Parathyroid adenoma (tissue), 2 donors: ENCODE results near the gene BSCL2.
A peak's percentile ranks its signal among the peaks of the same experiment; 100 is the strongest.

Experiments used
- H2AFZ ChIP-seq: fragments of 300-600 bp; sonication (generic); one replicate; pipeline ENCODE4 v1.7.0; 2017; ENCODE audit warnings: antibody characterized with exemption, mild to moderate bottlenecking
- H3K27ac ChIP-seq: fragments of 300-600 bp; sonication (generic); one replicate; pipeline ENCODE4 v1.7.0; 2017
- H3K27me3 ChIP-seq: fragments of 300-600 bp; sonication (generic); one replicate; pipeline ENCODE4 v1.7.0; 2017; ENCODE audit warnings: low read length; ENCODE audit not compliant: control insufficient read depth, insufficient read depth
- H3K36me3 ChIP-seq: fragments of 300-600 bp; sonication (generic); one replicate; pipeline ENCODE4 v1.7.0; 2017; ENCODE audit warnings: low read length; ENCODE audit not compliant: control insufficient read depth, insufficient read depth
- H3K4me1 ChIP-seq: fragments of 300-600 bp; sonication (generic); one replicate; pipeline ENCODE4 v1.7.0; 2017; ENCODE audit warnings: control low read depth
- H3K4me2 ChIP-seq: fragments of 300-600 bp; sonication (generic); one replicate; pipeline ENCODE4 v1.7.0; 2017; ENCODE audit warnings: low read length
- H3K4me3 ChIP-seq: fragments of 300-600 bp; sonication (generic); one replicate; pipeline ENCODE4 v1.7.0; 2017; ENCODE audit warnings: low read depth, low read length
- H3K79me2 ChIP-seq: fragments of 300-600 bp; sonication (generic); one replicate; pipeline ENCODE4 v1.7.0; 2017; ENCODE audit warnings: control low read depth
- H3K9ac ChIP-seq: fragments of 300-600 bp; sonication (generic); one replicate; pipeline ENCODE4 v1.7.0; 2017; ENCODE audit warnings: mild to moderate bottlenecking
- H3K9me3 ChIP-seq: fragments of 300-600 bp; sonication (generic); one replicate; pipeline ENCODE4 v1.7.0; 2017; ENCODE audit warnings: low read length; ENCODE audit not compliant: control insufficient read depth
- TF ChIP-seq, protein P1 (sequence below): fragments of 300-600 bp; sonication (generic); IDR thresholded peaks from one replicate; pipeline ENCODE4 v1.7.0; 2017; ENCODE audit warnings: antibody characterized with exemption, mild to moderate bottlenecking
- donor health status: primary hyperparathyroidism.

The BSCL2 gene

DNA sequence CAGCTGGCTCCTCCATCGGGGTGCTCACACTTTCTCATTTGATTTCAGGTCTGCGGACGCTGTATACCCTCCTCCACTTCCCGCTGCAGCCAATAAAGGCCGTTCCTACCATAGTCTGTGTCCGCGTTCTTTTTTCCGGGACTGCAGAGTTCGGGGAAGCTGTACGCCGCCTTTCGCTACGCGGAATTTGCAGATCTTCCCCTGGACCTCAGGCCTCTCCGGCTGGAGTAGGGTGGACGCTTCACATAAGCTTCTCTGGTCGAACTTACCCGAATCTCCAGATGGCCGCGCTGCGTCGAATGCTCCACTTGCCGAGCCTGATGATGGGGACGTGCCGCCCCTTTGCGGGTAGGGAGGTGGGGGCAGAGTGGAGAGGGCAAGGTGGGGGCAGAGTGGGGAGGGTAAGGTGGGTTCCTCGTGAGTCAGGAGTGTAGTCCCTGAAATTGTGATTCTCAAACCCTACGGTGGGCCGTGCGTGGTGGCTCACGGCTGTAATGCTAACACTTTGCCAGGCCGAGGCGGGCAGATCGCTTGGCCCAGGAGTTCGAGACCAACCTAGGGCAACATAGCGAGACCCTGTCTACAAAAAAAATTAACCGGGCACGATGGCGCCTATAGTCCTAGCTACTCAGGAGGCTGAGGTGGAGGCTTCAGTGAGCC is 41.5 kb downstream of the BSCL2 start:
- Histone ChIP-seq H3K4me2 (peak overlapping the region; percentile 86), H3K9me3 (no peaks in the 10 kb centered on the region), H3K36me3 (no peaks in the 10 kb centered on the region), H2AFZ (peak overlapping the region; percentile 75), H3K27me3 (no peaks in the 10 kb centered on the region), H3K27ac (peak overlapping the region; percentile 70), H3K4me1 (no peaks in the 10 kb centered on the region), H3K4me3 (peak overlapping the region; percentile 75), H3K79me2 (no peaks in the 10 kb centered on the region), H3K9ac (no peak overlapping the region)
- TF ChIP-seq, protein P1, sequence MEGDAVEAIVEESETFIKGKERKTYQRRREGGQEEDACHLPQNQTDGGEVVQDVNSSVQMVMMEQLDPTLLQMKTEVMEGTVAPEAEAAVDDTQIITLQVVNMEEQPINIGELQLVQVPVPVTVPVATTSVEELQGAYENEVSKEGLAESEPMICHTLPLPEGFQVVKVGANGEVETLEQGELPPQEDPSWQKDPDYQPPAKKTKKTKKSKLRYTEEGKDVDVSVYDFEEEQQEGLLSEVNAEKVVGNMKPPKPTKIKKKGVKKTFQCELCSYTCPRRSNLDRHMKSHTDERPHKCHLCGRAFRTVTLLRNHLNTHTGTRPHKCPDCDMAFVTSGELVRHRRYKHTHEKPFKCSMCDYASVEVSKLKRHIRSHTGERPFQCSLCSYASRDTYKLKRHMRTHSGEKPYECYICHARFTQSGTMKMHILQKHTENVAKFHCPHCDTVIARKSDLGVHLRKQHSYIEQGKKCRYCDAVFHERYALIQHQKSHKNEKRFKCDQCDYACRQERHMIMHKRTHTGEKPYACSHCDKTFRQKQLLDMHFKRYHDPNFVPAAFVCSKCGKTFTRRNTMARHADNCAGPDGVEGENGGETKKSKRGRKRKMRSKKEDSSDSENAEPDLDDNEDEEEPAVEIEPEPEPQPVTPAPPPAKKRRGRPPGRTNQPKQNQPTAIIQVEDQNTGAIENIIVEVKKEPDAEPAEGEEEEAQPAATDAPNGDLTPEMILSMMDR = no peak

DNA sequence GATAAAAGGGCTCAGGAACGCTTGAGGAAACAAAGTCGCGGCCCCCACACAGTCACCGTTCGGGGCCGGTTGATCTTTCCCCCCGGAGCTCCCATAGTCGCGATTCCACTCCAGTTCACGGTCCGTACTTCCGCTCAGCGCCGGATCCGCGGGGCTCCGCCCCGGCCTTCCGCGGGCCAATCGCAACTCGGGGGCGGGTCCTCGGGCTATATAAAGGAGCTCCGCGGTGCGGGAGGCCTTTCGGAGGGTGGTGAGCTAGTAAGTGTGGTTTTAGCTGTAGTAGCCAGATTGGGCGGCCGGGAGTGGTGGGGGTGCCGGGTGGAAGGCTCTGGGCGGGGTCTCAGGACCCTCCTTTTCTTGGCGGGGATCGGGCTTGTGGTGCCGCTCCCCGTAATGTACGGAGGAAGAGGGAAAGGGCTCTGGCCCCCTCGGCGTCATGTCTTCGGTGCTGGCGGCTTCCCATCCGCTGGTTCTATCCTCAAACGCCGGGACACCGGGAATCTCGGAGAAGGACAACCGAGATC is 42.1 kb downstream of the BSCL2 start, which contains the start of the genes C11orf98 and CSKMT:
TSS of gene C11orf98 (minus strand) at position 136 of the 524 bp plus-strand sequence. CDS start at position 95, 41 bp downstream.
TSS of gene CSKMT (plus strand) at position 238 of the 524 bp plus-strand sequence. CDS start 568 bp downstream, outside the sequence.
- H3K9ac ChIP-seq = no peak within 1 kb of the TSS
- H3K4me1 ChIP-seq = no peaks in the 10 kb centered on the region
- peak within 1 kb of the TSS; percentile 70 for H3K27ac ChIP-seq
- no peaks in the 10 kb centered on the region for H3K79me2 ChIP-seq
- peak within 1 kb of the TSS; percentile 75 for H3K4me3 ChIP-seq
- no peaks in the 10 kb centered on the region for H3K9me3 ChIP-seq
- H3K36me3 ChIP-seq = no peaks in the 10 kb centered on the region
- no peaks in the 10 kb centered on the region for H3K27me3 ChIP-seq
- peak within 1 kb of the TSS; percentile 75 for H2AFZ ChIP-seq
- peak within 1 kb of the TSS; percentile 86 for H3K4me2 ChIP-seq
- TF ChIP-seq, protein P1 = no peak

DNA sequence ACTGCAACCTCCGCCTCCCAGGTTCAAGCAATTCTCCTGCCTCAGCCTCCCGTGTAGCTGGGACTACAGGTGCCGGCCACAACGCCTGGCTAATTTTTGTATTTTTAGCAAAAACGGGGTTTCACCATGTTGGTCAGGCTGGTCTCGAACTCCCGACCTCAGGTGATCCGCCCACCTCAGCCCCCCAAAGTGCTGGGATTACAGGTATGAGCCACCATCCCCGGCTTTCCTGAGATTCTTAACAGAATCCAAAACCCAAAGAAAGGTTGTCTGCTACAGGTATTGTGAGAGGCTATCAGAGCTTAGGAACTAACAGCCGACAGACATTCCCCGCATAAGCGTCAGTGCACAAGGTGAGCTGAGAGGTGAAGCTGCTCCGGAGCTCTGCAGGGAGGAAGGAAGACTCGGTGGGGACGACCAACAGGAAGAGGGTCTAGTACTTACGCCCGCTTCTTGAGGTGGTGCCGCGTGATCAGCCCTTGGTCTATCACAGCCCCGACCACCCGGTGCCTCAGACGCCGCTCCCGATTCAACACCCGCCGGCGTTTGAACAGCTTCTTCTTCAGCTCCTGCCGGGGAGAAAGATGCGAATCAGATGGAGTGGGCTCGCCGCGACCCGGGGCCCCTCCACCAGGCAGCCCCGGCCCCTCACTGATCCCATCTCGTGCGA is 42.7 kb downstream of the BSCL2 start:
- Histone ChIP-seq H3K9ac (no peak overlapping the region), H3K4me2 (peak overlapping the region; percentile 86), H3K4me1 (no peaks in the 10 kb centered on the region), H2AFZ (peak overlapping the region; percentile 75), H3K79me2 (no peaks in the 10 kb centered on the region), H3K4me3 (peak overlapping the region; percentile 75), H3K27ac (peak overlapping the region; percentile 70), H3K27me3 (no peaks in the 10 kb centered on the region), H3K36me3 (no peaks in the 10 kb centered on the region), H3K9me3 (no peaks in the 10 kb centered on the region)
- TF ChIP-seq, protein P1 = no peak

DNA sequence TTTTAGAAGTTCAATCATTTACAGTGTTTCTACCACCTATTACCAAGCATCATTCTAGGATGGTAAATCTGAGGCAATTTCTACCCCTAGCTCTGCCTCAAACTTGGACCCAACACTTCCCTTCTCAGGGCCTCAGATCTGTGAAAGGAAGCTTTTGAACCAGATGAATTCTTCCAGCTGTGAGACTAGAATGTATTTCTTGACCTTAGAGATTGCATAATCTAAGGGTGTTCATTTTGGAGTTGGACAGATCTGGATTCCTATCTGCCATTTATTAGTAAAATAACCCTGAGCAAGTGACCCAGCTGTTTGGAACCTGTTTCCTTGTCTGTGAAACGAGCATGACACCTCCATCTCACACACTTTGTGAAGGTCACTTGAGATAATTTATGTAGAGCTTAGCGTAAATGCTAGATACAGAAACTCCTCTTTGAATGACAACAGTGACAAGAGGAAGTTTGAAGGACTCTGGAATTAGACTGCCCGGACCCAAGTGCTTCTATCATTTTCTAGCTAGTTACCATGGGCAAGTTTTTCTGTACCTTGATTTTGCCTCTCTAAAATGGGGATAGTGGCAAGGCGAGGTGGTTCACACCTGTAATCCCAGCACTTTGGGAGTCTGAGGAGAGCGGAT is 50.3 kb downstream of the BSCL2 start:
- TF ChIP-seq, protein P1 = no peak
- H3K27ac ChIP-seq = no peak overlapping the region
- H3K27me3 ChIP-seq = no peaks in the 10 kb centered on the region
- peaks cover 4% of the 10 kb centered on the region for H3K79me2 ChIP-seq
- H3K4me2 ChIP-seq = no peak overlapping the region
- no peaks in the 10 kb centered on the region for H3K36me3 ChIP-seq
- H3K4me3 ChIP-seq = no peak overlapping the region
- no peaks in the 10 kb centered on the region for H3K9me3 ChIP-seq
- H3K9ac ChIP-seq = no peak overlapping the region
- no peak overlapping the region for H2AFZ ChIP-seq
- H3K4me1 ChIP-seq = no peaks in the 10 kb centered on the region
